T-helper 2 cell treated with Interferon-gamma antibody and Interleukin-4, amounts not matched to agents 100 ng/mL and 5 ng/mL, for 36 hours (primary cell): ENCODE data around the gene ITPR1. TPM values are rescaled to one million over a fixed set of nuclear protein-coding genes. Genes with fewer than 3 reads are reported as not detected.

Experiments used
- intact Hi-C: fragments of 100-400 bp; cut with micrococcal nuclease; formaldehyde crosslinking; loops from one replicate; pipeline ENCODE4 v1.15.1; 2023
- total RNA-seq: library from RNA; stranded (reverse); gene quantifications from 2 replicates; pipeline ENCODE4 v1.2.3, GENCODE V29; 2022

The ITPR1 gene
- total RNA-seq, 1 donor from 2014 or later = 40.4 TPM

- intact Hi-C loops = loop anchor here (5.0 kb wide), 1 partner anchor 93 kb away; no protein-coding TSS in a partner anchor
Observed at GRCh38 chr3:4738737-4739274, 245.7 kb downstream of the ITPR1 start.

GRCh38 chr3:4739289-4740236 lies 246.4 kb downstream of the ITPR1 start:
- intact Hi-C loops = loop anchor here (2.0 to 5.0 kb wide), 2 partner anchors 37 to 93 kb away; no protein-coding TSS in a partner anchor

GRCh38 chr3:4740397-4741105 lies 247.4 kb downstream of the ITPR1 start:
- intact Hi-C loops = loop anchor here (2.0 kb wide), 1 partner anchor 36 kb away; no protein-coding TSS in a partner anchor

DNA sequence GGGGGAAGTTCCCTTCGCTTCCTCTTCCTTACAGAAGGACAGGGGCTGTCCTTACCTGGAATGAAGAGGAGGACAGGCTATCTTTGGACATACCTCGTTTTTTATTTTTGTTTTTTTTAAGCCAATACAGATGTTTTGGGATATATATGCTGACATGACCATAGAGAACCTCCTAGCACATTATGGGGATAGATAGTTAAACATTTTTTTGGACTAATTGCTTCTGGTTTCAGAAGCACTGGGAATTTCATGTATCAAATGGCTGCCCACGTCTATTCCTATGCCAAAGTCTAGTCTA lies 247.9 kb downstream of the ITPR1 start:
- intact Hi-C loops = loop anchor here (2.0 kb wide), 1 partner anchor 36 kb away; no protein-coding TSS in a partner anchor

GRCh38 chr3:4741404-4742307 lies 248.5 kb downstream of the ITPR1 start:
- intact Hi-C loops = loop anchor here (2.0 kb wide), 1 partner anchor 35 kb away; no protein-coding TSS in a partner anchor

DNA sequence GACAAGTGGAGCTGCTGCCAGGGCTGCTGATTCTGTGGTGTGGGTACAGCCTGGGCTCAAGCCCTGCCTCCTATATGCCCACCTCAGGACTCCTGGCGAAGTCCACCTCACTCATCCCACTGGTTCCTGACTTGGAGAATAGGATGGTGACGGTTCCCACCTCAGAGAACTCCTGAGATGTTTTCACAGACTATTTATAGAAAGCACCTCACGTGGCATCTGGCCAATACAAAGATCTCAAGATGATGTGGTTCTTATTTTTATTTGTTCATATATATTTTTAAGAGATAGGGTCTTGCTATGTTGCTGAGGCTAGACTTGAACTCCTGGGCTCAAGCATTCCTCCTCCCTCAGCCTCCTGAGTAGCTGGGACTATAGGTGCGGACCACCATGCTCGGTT lies 249.2 kb downstream of the ITPR1 start:
- intact Hi-C loops = no loop called here

DNA sequence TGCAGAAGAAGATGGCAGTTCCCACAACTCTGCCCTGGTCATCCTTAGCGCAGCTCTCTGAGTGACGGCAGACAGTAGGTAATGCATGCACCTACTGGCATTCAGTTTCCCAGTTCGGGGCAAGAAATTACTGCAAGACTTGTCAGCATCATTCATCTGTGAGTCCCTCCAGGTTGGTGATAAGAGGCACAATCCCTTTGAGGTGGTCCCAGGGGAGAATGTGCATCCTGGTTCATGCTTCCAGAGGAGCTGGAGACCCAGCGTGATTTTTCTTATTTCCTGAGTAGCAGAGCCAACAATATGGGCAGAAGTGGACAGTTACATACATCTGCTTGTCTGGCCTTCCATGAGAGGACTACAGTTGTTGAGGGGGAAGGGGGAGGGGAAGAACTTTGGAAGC lies 250.2 kb downstream of the ITPR1 start:
- intact Hi-C loops = no loop called here

- intact Hi-C loops = no loop called here
Observed at GRCh38 chr3:4744405-4745234, 251.5 kb downstream of the ITPR1 start.

GRCh38 chr3:4745235-4745610 lies 252.1 kb downstream of the ITPR1 start:
- intact Hi-C loops = no loop called here

DNA sequence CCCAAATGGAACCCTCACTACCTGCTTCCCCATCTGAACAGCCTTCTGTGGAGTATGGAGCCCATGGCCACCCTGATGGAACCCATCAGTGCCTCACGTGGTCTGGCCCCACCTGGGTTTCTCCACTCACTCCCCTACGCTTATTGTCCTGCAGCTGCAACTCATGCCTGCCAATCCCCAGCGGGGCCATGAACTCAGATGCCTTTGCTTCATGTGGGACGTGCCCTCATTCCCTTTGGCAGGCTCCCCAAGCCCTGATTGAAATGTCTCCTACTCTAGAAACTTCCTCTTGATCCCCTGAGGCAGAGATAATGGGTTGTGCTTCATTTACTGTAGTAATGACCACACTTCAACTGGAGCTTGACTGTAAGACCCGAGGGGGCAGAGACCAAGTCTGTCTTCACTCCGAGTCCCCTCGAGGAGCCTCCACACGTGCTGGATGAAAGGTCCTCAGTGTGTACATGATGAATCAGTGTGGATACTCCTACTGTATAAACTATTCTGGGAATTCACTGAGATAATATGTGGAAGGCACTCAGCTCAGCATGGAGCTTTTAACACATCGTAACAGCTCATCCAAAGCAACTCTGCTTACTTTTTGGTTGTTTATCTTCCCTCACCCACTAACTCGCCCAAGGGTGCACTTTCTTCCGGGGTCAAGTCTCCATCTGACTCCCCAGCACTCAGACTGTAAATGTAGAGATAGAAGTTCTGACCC lies 253.3 kb downstream of the ITPR1 start:
- intact Hi-C loops = no loop called here

DNA sequence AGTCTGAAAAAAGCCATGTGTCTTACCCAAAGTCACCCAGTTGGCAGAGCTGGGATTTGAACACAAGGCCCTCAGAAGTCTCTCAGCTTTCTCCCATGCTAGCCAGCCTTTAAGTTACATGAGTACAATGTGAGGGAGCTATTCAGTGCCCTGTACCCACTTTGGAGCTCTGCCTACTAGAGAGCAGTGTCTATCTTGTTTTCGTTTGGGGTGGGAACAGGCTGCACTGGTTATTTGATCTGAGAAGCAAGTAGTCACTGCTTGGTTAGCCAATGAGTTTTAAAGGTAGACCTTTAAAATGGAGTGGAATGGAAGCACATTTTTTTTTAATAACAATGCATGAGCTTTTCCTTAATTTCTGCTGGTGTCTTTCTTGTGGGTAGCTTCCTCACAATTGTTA lies 255.0 kb downstream of the ITPR1 start:
- intact Hi-C loops = no loop called here

GRCh38 chr3:4748701-4749378 lies 255.7 kb downstream of the ITPR1 start:
- intact Hi-C loops = no loop called here

- intact Hi-C loops = no loop called here
Observed at GRCh38 chr3:4749567-4750002, 256.4 kb downstream of the ITPR1 start.

DNA sequence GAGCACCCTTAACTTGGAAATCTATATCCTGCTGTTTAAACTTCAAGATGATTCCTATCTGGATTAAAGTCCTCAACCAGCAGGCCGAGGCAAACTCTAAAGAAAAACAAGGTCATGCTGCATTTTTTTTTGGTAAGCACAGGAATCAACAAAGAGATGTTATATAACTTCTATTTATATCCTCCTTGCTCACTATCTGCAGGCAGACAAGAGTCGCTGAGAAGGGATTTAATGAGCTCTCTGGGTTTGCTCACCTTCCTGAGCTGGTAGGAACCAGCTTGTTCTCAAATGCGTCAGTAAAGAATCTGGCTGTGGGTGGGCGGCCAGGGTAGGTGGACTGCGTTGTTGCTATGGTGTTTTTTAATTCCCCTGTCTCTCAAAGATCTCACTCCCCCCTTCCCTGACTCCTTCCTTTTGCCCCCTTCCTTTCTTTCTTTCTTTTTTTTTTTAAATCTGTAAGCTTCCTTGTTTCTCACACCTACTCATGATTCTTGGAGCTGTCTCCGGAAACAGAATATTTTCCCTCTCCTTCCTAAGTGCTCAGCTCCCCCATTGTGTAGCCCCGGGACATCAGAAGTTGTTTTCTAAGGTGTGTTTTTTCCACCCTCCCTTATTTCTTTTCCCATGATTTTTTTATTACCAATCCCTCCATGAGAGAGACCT lies 257.3 kb downstream of the ITPR1 start:
- intact Hi-C loops = no loop called here

DNA sequence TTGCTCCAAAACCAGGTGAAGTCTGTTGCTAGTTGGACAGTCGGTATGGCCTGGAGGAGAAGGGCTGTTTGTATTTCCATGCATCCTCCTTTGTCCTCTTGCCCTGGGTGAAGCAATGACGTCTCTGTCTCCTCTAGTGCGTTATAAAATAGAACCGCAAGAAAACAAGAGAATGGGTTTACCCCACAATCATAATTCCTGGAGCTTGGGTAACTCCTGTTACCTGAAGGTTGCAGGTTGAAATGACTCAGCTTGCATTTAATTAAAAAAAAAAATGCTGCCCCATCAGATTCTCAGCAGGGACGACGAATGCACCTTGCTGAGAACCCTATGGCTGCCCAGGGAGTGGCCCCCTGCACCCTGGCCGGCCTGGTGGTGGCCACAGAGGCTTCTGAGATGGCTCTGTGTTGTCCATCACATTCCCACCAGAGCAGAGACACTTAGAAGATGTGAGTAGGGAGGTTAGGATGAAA lies 257.9 kb downstream of the ITPR1 start:
- intact Hi-C loops = no loop called here

- intact Hi-C loops = no loop called here
Observed at GRCh38 chr3:4751502-4752101, 258.5 kb downstream of the ITPR1 start.

DNA sequence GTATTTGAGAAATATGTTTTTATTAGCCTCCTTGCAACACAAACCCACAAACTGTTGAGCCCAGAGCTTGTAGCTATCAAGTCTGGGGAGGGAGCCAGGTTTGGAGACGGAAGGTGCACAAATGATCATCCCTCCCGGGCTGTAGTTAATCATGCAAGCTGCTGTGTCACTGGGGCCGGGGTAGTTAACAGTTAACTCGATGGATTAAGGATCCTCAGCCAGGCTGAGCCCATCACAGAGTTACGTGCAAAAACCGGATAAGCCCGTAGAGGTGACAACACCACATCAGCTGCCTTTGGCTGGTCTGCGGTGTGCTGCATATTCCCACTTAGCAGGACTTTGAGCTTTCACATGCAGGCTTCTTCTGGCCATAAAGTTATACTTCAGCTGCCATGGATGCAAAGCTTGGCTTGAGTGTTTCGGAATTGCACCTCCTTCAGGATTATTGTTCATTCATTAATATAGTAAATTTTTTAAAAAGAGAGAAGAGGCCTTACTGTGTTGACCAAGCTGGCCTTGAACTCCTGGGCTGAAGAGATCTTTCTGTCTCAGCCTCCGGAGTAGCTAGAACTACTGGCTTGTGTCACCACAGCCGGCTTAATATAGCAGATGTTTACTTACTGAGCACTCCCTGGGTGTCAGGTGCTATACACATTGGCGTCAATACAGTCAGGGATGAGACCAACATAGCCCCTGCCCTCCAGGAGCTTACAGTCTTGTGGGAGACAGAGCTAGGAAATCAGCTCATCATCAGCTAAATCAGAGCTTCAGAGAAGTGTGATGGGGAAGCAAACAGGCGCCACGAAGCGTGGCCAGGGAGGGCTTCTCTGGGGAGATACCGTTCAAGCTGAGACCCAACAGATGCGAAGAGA lies 259.3 kb downstream of the ITPR1 start:
- intact Hi-C loops = no loop called here
